Epithelial cell of esophagus (primary cell): ENCODE data around the gene NRXN3.

Source experiments
- DNase-seq: peaks from one replicate; pipeline ENCODE4 v3.0.0; 2010; ENCODE audit warnings: low read depth
- H3K4me3 ChIP-seq: 2 replicates; pipeline ENCODE4 v1.5.1; 2011; ENCODE audit warnings: mild to moderate bottlenecking, low read length, control low read depth
- CTCF ChIP-seq: IDR thresholded peaks from 2 replicates; pipeline ENCODE4 v1.5.1; 2011; ENCODE audit warnings: low read depth, mild to moderate bottlenecking, low read length, control low read depth, inconsistent platforms; ENCODE audit not compliant: insufficient read depth; ENCODE audit errors: missing control alignments

Gene NRXN3

GRCh38 chr14:78644824-78645559, 474.8 kb downstream of the NRXN3 start:
- H3K4me3 ChIP-seq, result no peak overlapping the region
- DNase-seq, result no peak
- no peak for TF ChIP-seq CTCF

- H3K4me3 ChIP-seq, result no peak overlapping the region
- TF ChIP-seq CTCF, result no peak
- DNase-seq, result no peak
These were observed 482.6 kb downstream of the NRXN3 start for GRCh38 chr14:78652727-78653126.

- no peak for TF ChIP-seq CTCF
- no peak for DNase-seq
- no peak overlapping the region for H3K4me3 ChIP-seq
These were observed 483.0 kb downstream of the NRXN3 start for GRCh38 chr14:78653173-78653572.

GRCh38 chr14:78657451-78657850, 487.3 kb downstream of the NRXN3 start:
- H3K4me3 ChIP-seq, result no peak overlapping the region
- DNase-seq, result no peak
- TF ChIP-seq CTCF, result no peak

- DNase-seq, result no peak
- no peak overlapping the region for H3K4me3 ChIP-seq
- TF ChIP-seq CTCF, result no peak
These were observed 494.7 kb downstream of the NRXN3 start for GRCh38 chr14:78664841-78665240.

GRCh38 chr14:78666336-78667056, 496.3 kb downstream of the NRXN3 start:
- no peak overlapping the region for H3K4me3 ChIP-seq
- no peak for DNase-seq
- no peak for TF ChIP-seq CTCF
